Kidney (tissue), 14 donors: ENCODE data around the gene TMEM97. TPM values are rescaled to one million over a fixed set of nuclear protein-coding genes. Genes with fewer than 3 reads are reported as not detected.
A peak's percentile ranks its signal among the peaks of the same experiment; 100 is the strongest.

Source experiments
- DNase-seq, 5 donors: peaks; one replicate each; pipeline ENCODE4 v3.0.0-alpha.2; 2013 to 2020
- FAIRE-seq: peaks from 2 replicates; lab custom pipeline; 2012; peaks lifted over from hg19 to GRCh38; lab: Jason Lieb, UNC
- H3K27ac ChIP-seq, 2 donors: one replicate each; pipeline ENCODE4 v1.7.0; 2013; ENCODE audit warnings: low read depth in 2 of 2, low read length in 2 of 2, inconsistent platforms in 1 of 2
- H3K27me3 ChIP-seq: one replicate; pipeline ENCODE4 v1.7.1; 2013; ENCODE audit warnings: low read length, inconsistent platforms; ENCODE audit not compliant: control insufficient read depth, insufficient read depth
- H3K36me3 ChIP-seq, 3 donors: one replicate each; pipeline versions ENCODE4 v1.7.0 to v1.7.1; 2013; ENCODE audit warnings: low read length in 3 of 3, control low read depth in 1 of 3, inconsistent platforms in 1 of 3; ENCODE audit not compliant: insufficient read depth in 3 of 3, control insufficient read depth in 2 of 3
- H3K4me1 ChIP-seq, 3 donors: one replicate each; pipeline versions ENCODE4 v1.7.0 to v1.7.1; 2013; ENCODE audit warnings: low read length in 3 of 3, inconsistent platforms in 1 of 3, low read depth in 1 of 3; ENCODE audit not compliant: control insufficient read depth in 2 of 3, insufficient read depth in 2 of 3
- H3K4me3 ChIP-seq, 3 donors: one replicate each; pipeline versions ENCODE4 v1.7.0 to v1.8.1; 2013; ENCODE audit warnings: low read length in 3 of 3, control low read depth in 1 of 3, inconsistent platforms in 1 of 3
- H3K9ac ChIP-seq, 3 donors: one replicate each; pipeline versions ENCODE4 v1.7.0 to v1.7.1; 2013; ENCODE audit warnings: low read length in 3 of 3, control low read depth in 1 of 3, inconsistent platforms in 1 of 3
- H3K9me3 ChIP-seq, 3 donors: one replicate each; pipeline versions ENCODE4 v1.7.0 to v1.7.1; 2013; ENCODE audit warnings: low read length in 3 of 3, control low read depth in 1 of 3, inconsistent platforms in 1 of 3; ENCODE audit not compliant: control insufficient read depth in 2 of 3, insufficient read depth in 1 of 3
- intact Hi-C: fragments of 100-400 bp; cut with DNase I; formaldehyde crosslinking; loops from one replicate; pipeline ENCODE4 v1.11.1; 2022
- polyA plus RNA-seq: library from polyadenylated mRNA; stranded (reverse); fragments of 350-450 nt; fragmentation: Illumina TruSeq; extraction: RNeasy Lipid Tissue Mini Kit (QIAGEN cat#74804); gene quantifications from one replicate; pipeline ENCODE4 v1.2.3, GENCODE V29; 2014; ENCODE audit warnings: low read depth, low replicate concordance; ENCODE audit not compliant: insufficient read depth
- total RNA-seq: library from RNA; stranded (reverse); fragmentation: NEBNext Ultra II Directional; extraction: Animal tissue kit (Norgen Biotek cat#: 25700); gene quantifications from one replicate; pipeline ENCODE4 v1.2.1, GENCODE V29; 2021
- TF ChIP-seq, protein P1 (sequence below): IDR thresholded peaks from 3 replicates; pipeline ENCODE4 v1.5.1; 2012; ENCODE audit warnings: mild to moderate bottlenecking, moderate library complexity, borderline replicate concordance; ENCODE audit not compliant: insufficient read depth; ENCODE audit errors: extremely low read depth
- donor health status: control.
- donor health status: control.
- donor health status: control.
- donor health status: control.
- donor health status: control.
- donor health status: DM: yes; HTN: yes; CAD: no.
- donor health status: Normal renal cell carcinoma (clear cell type).

The TMEM97 gene
- total and polyA plus RNA-seq, 2 donors from 2014 or later, result 10.2 to 11.6 TPM

DNA sequence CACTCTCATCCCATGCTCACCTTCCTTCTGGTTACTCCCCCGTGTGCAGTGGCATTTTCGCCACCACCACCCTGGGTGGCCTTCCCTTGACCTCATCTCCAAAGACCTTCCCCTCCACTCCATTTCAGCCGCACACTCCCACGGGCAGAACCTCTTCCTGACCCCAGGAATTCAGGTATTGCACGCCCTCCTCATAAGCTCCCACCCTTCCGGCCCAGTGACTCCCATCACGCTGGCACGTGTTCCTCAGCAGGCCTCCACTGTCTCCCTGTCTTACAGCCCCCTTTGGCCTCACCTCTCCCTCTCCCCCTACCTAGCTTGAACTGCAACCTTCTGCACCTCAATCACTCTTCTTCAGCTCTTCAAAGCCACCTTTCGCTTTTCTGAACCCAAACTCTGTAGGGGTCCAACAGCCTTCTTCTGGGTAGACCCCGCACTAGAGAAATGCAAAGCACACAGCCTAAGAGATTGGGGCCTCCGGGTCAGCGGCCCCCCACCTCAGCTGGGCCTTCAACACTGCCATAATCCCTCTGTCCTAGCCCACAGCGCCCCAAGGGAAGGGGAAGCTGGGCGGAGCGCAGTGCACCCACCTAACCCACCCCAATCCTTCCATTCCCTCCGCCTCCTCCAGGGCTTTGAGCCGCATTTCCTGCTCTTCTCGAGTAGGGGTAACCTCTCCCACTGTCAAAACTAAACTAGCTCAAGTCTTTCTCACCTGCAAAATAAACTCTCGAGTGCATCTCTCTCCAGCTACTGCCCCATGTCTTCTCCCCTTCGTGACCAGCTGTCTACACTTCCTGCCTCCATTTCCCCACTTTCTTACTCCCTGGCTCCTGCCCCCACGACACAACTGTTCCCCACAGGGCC is 1.7 kb upstream of the TMEM97 start:
- FAIRE-seq (no peak), DNase-seq (no peak)
- Histone ChIP-seq H3K9me3 (no peaks in the 10 kb centered on the region), H3K4me1 (peaks cover 0 to 12% (median 3%) of the 10 kb centered on the region in 3 donors), H3K9ac (no peak overlapping the region), H3K27ac (no peak overlapping the region), H3K4me3 (no peak overlapping the region), H3K27me3 (no peaks in the 10 kb centered on the region), H3K36me3 (no peaks in the 10 kb centered on the region)
- intact Hi-C loops, result no loop called here
- TF ChIP-seq, protein P1, sequence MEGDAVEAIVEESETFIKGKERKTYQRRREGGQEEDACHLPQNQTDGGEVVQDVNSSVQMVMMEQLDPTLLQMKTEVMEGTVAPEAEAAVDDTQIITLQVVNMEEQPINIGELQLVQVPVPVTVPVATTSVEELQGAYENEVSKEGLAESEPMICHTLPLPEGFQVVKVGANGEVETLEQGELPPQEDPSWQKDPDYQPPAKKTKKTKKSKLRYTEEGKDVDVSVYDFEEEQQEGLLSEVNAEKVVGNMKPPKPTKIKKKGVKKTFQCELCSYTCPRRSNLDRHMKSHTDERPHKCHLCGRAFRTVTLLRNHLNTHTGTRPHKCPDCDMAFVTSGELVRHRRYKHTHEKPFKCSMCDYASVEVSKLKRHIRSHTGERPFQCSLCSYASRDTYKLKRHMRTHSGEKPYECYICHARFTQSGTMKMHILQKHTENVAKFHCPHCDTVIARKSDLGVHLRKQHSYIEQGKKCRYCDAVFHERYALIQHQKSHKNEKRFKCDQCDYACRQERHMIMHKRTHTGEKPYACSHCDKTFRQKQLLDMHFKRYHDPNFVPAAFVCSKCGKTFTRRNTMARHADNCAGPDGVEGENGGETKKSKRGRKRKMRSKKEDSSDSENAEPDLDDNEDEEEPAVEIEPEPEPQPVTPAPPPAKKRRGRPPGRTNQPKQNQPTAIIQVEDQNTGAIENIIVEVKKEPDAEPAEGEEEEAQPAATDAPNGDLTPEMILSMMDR, result no peak

DNA sequence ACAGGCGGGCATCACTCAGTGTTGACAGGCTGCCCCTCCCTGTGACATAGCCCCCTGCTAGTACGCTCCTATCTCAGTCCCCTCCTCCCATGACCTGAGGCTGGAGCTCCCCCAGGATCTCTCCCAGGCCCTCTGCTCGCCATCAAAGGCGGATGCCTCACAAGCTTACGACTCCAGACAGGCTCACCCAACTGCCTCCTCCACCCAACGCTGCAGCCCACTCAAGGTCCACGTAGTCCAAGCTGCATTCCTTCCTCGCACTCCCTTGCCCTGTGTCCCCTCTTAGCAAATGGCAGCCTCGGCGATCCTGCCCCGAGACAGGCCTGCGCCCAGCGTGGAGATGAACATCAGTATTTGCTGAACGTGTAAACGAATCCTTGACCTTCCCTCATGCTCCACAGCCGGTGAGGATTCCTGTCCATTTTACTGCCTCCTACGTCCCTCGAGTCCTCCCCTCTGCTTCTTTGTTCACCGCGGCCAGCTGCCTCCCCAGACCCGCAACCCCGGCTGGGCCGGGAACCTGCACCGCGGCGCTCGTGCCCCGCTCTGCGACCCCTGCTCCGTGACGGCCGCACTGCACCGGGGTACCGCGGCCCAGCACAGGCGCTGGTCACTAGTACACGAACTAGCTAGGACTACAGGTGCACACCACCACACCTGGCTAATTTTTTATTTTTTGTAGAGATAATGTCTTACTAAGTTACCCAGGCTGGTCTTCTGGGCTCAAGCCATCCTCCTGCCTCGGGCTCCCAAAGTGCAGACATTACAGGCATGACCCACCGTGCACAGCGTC is 838 bp upstream of the TMEM97 start:
- intact Hi-C loops, result no loop called here
- no peak overlapping the region for H3K27ac ChIP-seq

DNA sequence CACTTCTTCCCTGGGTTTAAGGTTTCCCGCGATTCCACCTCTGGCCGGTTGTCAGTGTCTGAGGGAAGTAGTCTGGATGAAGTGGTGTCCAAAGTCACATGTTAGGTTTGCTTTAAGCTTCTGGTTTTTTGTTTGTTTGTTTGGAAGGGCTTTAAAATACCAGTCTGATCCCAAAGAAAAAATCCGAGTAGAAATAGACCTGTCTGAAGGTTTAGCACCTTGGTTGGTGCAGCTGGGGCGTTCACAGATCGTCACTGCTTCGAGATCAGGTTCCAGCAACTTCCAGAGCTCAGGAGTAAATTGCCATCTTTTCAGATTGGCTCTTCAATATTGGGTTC is 567 bp downstream of the TMEM97 start:
- H3K27me3 ChIP-seq, result no peaks in the 10 kb centered on the region
- no peaks in the 10 kb centered on the region for H3K9me3 ChIP-seq
- no peaks in the 10 kb centered on the region for H3K36me3 ChIP-seq
- H3K9ac ChIP-seq, result peak overlapping the region; percentile 11 to 59 (median 38)
- intact Hi-C loops, result no loop called here
- no peak overlapping the region for H3K27ac ChIP-seq
- TF ChIP-seq, protein P1, result no peak
- H3K4me3 ChIP-seq, result peak overlapping the region; percentile 58 to 71 (median 60)
- peaks cover 0 to 12% (median 3%) of the 10 kb centered on the region in 3 donors for H3K4me1 ChIP-seq
- FAIRE-seq (no peak), DNase-seq (no peak)

More for the DNA sequence above, 838 bp upstream of the TMEM97 start:
- Histone ChIP-seq H3K9ac (peak overlapping the region in 1 of 3 donors; percentile 35), H3K9me3 (no peaks in the 10 kb centered on the region), H3K4me1 (peaks cover 0 to 12% (median 3%) of the 10 kb centered on the region in 3 donors), H3K4me3 (peak overlapping the region; percentile 58 to 71 (median 60)), H3K27me3 (no peaks in the 10 kb centered on the region), H3K36me3 (no peaks in the 10 kb centered on the region)
- DNase-seq (peak in 4 of 5 donors; percentile 30 to 74 (median 42)), FAIRE-seq (no peak)
- TF ChIP-seq, protein P1, result no peak
